ENCODE data around the gene BICD1.

DNA sequence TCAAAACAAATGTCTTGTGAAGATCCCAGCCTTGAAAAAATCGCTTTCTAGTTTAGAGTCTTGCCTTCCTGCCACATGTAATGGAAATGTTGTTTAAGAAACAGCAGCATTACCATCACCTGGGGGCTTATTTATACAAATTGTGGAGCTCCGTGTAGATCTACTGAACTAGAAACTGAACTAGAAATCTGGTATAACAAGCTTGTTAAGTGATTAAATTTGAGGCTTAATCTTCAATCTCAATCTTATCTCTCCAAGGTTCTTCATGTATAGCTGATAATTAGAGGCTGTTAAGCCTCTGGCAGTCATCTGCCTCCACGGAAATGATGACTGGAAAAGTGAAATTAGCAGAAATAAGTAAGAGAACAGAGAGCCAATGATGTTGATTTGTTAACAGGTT, 200.7 kb downstream of the BICD1 start:
- TF ChIP-seq CTCF (conservative IDR thresholded peaks at IDR 0.05; ENCODE audit: low read depth in 2 of 2) (no peak), EZH2phosphoT487 (IDR thresholded peaks at IDR 0.05; ENCODE audit: unreplicated experiment) (no peak), EZH2 (IDR thresholded peaks at IDR 0.05; ENCODE audit: low read depth, unreplicated experiment) (no peak)
- TF ChIP-seq, protein P1, sequence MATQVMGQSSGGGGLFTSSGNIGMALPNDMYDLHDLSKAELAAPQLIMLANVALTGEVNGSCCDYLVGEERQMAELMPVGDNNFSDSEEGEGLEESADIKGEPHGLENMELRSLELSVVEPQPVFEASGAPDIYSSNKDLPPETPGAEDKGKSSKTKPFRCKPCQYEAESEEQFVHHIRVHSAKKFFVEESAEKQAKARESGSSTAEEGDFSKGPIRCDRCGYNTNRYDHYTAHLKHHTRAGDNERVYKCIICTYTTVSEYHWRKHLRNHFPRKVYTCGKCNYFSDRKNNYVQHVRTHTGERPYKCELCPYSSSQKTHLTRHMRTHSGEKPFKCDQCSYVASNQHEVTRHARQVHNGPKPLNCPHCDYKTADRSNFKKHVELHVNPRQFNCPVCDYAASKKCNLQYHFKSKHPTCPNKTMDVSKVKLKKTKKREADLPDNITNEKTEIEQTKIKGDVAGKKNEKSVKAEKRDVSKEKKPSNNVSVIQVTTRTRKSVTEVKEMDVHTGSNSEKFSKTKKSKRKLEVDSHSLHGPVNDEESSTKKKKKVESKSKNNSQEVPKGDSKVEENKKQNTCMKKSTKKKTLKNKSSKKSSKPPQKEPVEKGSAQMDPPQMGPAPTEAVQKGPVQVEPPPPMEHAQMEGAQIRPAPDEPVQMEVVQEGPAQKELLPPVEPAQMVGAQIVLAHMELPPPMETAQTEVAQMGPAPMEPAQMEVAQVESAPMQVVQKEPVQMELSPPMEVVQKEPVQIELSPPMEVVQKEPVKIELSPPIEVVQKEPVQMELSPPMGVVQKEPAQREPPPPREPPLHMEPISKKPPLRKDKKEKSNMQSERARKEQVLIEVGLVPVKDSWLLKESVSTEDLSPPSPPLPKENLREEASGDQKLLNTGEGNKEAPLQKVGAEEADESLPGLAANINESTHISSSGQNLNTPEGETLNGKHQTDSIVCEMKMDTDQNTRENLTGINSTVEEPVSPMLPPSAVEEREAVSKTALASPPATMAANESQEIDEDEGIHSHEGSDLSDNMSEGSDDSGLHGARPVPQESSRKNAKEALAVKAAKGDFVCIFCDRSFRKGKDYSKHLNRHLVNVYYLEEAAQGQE (IDR thresholded peaks at IDR 0.05; ENCODE audit: unreplicated experiment), result no peak
